ENCODE measurements around the gene NDE1. TPM values are rescaled to one million over a fixed set of nuclear protein-coding genes. Genes with fewer than 3 reads are reported as not detected.

Gene NDE1
- total RNA-seq, 1 donor from 2014 or later = 55.0 TPM

- Histone ChIP-seq H3K4me1 (no peaks in the 10 kb centered on the region), H3K4me3 (no peak overlapping the region), H3K9me3 (no peaks in the 10 kb centered on the region), H3K36me3 (no peaks in the 10 kb centered on the region), H3K27me3 (no peaks in the 10 kb centered on the region), H3K27ac (no peak overlapping the region)
- DNase-seq (ENCODE audit: extremely low spot score in 2 of 2) = no peak
- TF ChIP-seq POLR2A (IDR thresholded peaks at IDR 0.05) = no peak
- TF ChIP-seq CTCF (IDR thresholded peaks at IDR 0.05) = no peak
- TF ChIP-seq POLR2AphosphoS5 (IDR thresholded peaks at IDR 0.05; ENCODE audit: insufficient read depth in 1 of 2, low read depth in 1 of 2) = no peak
- intact Hi-C loops (cut with DNase I) = no loop called here
Observed at GRCh38 chr16:15754821-15755534, 104.9 kb downstream of the NDE1 start.

GRCh38 chr16:15757077-15757386 is 107.0 kb downstream of the NDE1 start:
- Histone ChIP-seq H3K4me3 (no peak overlapping the region), H3K27ac (no peak overlapping the region), H3K4me1 (no peaks in the 10 kb centered on the region), H3K36me3 (no peaks in the 10 kb centered on the region), H3K27me3 (no peaks in the 10 kb centered on the region), H3K9me3 (no peaks in the 10 kb centered on the region)
- intact Hi-C loops (cut with DNase I) = no loop called here
- DNase-seq (ENCODE audit: extremely low spot score in 2 of 2) = no peak
- TF ChIP-seq POLR2AphosphoS5 (IDR thresholded peaks at IDR 0.05; ENCODE audit: insufficient read depth in 1 of 2, low read depth in 1 of 2) (no peak), POLR2A (IDR thresholded peaks at IDR 0.05) (no peak), CTCF (IDR thresholded peaks at IDR 0.05) (no peak)

GRCh38 chr16:15757630-15758251 is 107.7 kb downstream of the NDE1 start:
- no peak for DNase-seq (ENCODE audit: extremely low spot score in 2 of 2)
- intact Hi-C loops (cut with DNase I) = no loop called here
- no peaks in the 10 kb centered on the region for H3K9me3 ChIP-seq
- H3K36me3 ChIP-seq = no peaks in the 10 kb centered on the region
- no peaks in the 10 kb centered on the region for H3K27me3 ChIP-seq
- H3K4me3 ChIP-seq = no peak overlapping the region
- peak in 1 of 2 donors; percentile 13 for TF ChIP-seq POLR2AphosphoS5 (IDR thresholded peaks at IDR 0.05; ENCODE audit: insufficient read depth in 1 of 2, low read depth in 1 of 2)
- TF ChIP-seq CTCF (IDR thresholded peaks at IDR 0.05) = no peak
- no peak overlapping the region for H3K27ac ChIP-seq
- H3K4me1 ChIP-seq = no peaks in the 10 kb centered on the region

GRCh38 chr16:15759070-15759469 is 109.0 kb downstream of the NDE1 start:
- H3K9me3 ChIP-seq = no peaks in the 10 kb centered on the region
- no peaks in the 10 kb centered on the region for H3K27me3 ChIP-seq
- no peak for TF ChIP-seq POLR2A (IDR thresholded peaks at IDR 0.05)
- TF ChIP-seq CTCF (IDR thresholded peaks at IDR 0.05) = no peak
- no peak for TF ChIP-seq POLR2AphosphoS5 (IDR thresholded peaks at IDR 0.05; ENCODE audit: insufficient read depth in 1 of 2, low read depth in 1 of 2)
- no peaks in the 10 kb centered on the region for H3K4me1 ChIP-seq
- no peak overlapping the region for H3K4me3 ChIP-seq
- no peak for DNase-seq (ENCODE audit: extremely low spot score in 2 of 2)
- H3K27ac ChIP-seq = no peak overlapping the region
- intact Hi-C loops (cut with DNase I) = no loop called here
- no peaks in the 10 kb centered on the region for H3K36me3 ChIP-seq

- intact Hi-C loops (cut with DNase I) = loop anchor here (5.0 kb wide), 1 partner anchor 1288 kb away; no protein-coding TSS in a partner anchor
- no peaks in the 10 kb centered on the region for H3K9me3 ChIP-seq
- H3K27me3 ChIP-seq = no peaks in the 10 kb centered on the region
- no peak for DNase-seq (ENCODE audit: extremely low spot score in 2 of 2)
- no peaks in the 10 kb centered on the region for H3K4me1 ChIP-seq
- no peaks in the 10 kb centered on the region for H3K36me3 ChIP-seq
- no peak for TF ChIP-seq POLR2A (IDR thresholded peaks at IDR 0.05)
- TF ChIP-seq CTCF (IDR thresholded peaks at IDR 0.05) = no peak
- no peak for TF ChIP-seq POLR2AphosphoS5 (IDR thresholded peaks at IDR 0.05; ENCODE audit: insufficient read depth in 1 of 2, low read depth in 1 of 2)
- H3K27ac ChIP-seq = no peak overlapping the region
- no peak overlapping the region for H3K4me3 ChIP-seq
Observed at GRCh38 chr16:15760129-15760528, 110.1 kb downstream of the NDE1 start.
